ENCODE data around the gene NEDD4L.

The NEDD4L gene

DNA sequence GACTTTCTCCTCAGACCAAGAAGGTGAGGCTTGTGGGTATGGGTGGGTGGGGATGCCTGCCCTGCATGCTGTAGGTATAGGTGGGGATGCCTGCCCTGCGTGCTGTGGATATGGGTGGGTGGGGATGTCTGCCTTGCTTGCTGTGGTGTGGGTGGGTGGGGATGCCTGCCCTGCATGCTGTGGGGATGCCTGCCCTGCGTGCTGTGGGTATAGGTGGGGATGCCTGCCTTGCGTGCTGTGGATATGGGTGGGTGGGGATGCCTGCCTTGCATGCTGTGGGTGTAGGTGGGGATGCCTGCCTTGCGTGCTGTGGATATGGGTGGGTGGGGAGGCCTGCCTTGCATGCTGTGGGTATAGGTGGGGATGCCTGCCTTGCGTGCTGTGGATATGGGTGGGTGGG lies 278.4 kb downstream of the NEDD4L start:
- H3K4me3 ChIP-seq (ENCODE audit: low read depth, low read length), result no peak overlapping the region
- peaks cover 14% of the 10 kb centered on the region for H3K4me1 ChIP-seq (ENCODE audit: control insufficient read depth, insufficient read depth, low read length)
- no peaks in the 10 kb centered on the region for H3K9me3 ChIP-seq (ENCODE audit: control insufficient read depth, insufficient read depth, low read depth, low read length)
- ChIA-PET CTCF (interaction anchor here (0.8 to 1.8 kb wide), 12 partner anchors 8 to 201 kb away, joined by 3 to 17 read pairs (median 7); no protein-coding TSS in a partner anchor), POLR2A (interaction anchor here (1.2 kb wide), 1 partner anchor 101 kb away, joined by 4 read pairs; no protein-coding TSS in a partner anchor)
- H3K27ac ChIP-seq (ENCODE audit: extremely low read depth, low read depth, low read length), result no peak overlapping the region
- TF ChIP-seq ZNF76 (tag by site-specific recombination; IDR thresholded peaks at IDR 0.05; ENCODE audit: borderline replicate concordance, low read depth), result no peak
- TF ChIP-seq, protein P1, sequence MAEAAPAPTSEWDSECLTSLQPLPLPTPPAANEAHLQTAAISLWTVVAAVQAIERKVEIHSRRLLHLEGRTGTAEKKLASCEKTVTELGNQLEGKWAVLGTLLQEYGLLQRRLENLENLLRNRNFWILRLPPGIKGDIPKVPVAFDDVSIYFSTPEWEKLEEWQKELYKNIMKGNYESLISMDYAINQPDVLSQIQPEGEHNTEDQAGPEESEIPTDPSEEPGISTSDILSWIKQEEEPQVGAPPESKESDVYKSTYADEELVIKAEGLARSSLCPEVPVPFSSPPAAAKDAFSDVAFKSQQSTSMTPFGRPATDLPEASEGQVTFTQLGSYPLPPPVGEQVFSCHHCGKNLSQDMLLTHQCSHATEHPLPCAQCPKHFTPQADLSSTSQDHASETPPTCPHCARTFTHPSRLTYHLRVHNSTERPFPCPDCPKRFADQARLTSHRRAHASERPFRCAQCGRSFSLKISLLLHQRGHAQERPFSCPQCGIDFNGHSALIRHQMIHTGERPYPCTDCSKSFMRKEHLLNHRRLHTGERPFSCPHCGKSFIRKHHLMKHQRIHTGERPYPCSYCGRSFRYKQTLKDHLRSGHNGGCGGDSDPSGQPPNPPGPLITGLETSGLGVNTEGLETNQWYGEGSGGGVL (tag by site-specific recombination; IDR thresholded peaks at IDR 0.05), result no peak
- no peak for TF ChIP-seq ZNF571 (tag by site-specific recombination; IDR thresholded peaks at IDR 0.05)
- 0 out of 2 replicates have a peak, but pooled peaks have one; percentile 12 for TF ChIP-seq ZFHX2 (tag by site-specific recombination; conservative IDR thresholded peaks at IDR 0.05)
- no peak for TF ChIP-seq SP7 (tag by site-specific recombination; IDR thresholded peaks at IDR 0.05)
- H3K36me3 ChIP-seq (ENCODE audit: control insufficient read depth in 2 of 2, insufficient read depth in 1 of 2, low read length in 2 of 2), result peaks cover 0 to 9% of the 10 kb centered on the region in 2 experiments; a peak in 2 of 3 replicates

- POLR2A ChIA-PET, result no interaction called here
- Histone ChIP-seq H3K36me3 (ENCODE audit: control insufficient read depth in 2 of 2, insufficient read depth in 1 of 2, low read length in 2 of 2) (peaks cover 0 to 17% of the 10 kb centered on the region in 2 experiments), H3K9me3 (ENCODE audit: control insufficient read depth, insufficient read depth, low read depth, low read length) (no peaks in the 10 kb centered on the region), H3K4me1 (ENCODE audit: control insufficient read depth, insufficient read depth, low read length) (peaks cover 13% of the 10 kb centered on the region), H3K4me3 (ENCODE audit: low read depth, low read length) (no peak overlapping the region), H3K27ac (ENCODE audit: extremely low read depth, low read depth, low read length) (no peak overlapping the region)
- CTCF ChIA-PET, result interaction anchor here (0.6 to 2.8 kb wide), 5 partner anchors 24 to 440 kb away, joined by 3 to 10 read pairs (median 4); no protein-coding TSS in a partner anchor
- TF ChIP-seq ZSCAN23 (tag by site-specific recombination; IDR thresholded peaks at IDR 0.05), result no peak
These were observed 280.1 kb downstream of the NEDD4L start for GRCh38 chr18:58323866-58324762.

DNA sequence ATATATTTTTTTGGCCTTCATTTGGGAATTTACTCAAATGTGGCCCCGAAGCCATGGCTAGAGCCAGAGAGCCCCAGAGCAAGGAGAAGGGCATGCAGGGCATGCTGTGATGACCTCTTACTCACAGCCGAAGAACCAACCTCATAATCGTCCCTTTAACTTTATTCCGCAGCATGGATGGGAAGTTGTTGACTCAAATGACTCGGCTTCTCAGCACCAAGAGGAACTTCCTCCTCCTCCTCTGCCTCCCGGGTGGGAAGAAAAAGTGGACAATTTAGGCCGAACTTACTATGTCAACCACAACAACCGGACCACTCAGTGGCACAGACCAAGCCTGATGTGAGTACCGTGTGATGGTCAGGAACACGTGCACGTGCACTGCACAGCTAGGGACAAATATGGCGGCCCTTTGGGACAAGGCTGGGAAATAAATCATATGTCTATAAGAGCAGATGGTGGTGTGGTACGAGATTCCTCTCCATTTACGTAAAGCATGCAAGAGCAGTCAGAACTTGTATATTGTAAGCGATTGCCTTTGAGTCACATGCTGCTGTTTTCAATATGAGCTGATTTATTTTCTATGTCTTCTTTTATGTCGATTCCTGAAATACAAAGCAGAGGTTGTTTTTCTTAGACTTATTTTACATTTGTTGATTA lies 280.9 kb downstream of the NEDD4L start:
- TF ChIP-seq HIC1 (tag by site-specific recombination; IDR thresholded peaks at IDR 0.05) (no peak), ZNF354C (tag by site-specific recombination; IDR thresholded peaks at IDR 0.05; ENCODE audit: borderline replicate concordance, low read depth) (no peak), ZNF335 (tag by site-specific recombination; conservative IDR thresholded peaks at IDR 0.05) (no peak), ZNF19 (tag by site-specific recombination; IDR thresholded peaks at IDR 0.05; ENCODE audit: low read depth) (no peak), ZNF514 (tag by site-specific recombination; IDR thresholded peaks at IDR 0.05) (no peak), KLF16 (tag by site-specific recombination; IDR thresholded peaks at IDR 0.05) (no peak), KLF8 (tag by site-specific recombination; IDR thresholded peaks at IDR 0.05) (no peak), ZBTB17 (tag by site-specific recombination; IDR thresholded peaks at IDR 0.05) (no peak), ZNF274 (IDR thresholded peaks at IDR 0.05; ENCODE audit: low read length) (no peak), ZNF274 (tag by site-specific recombination; IDR thresholded peaks at IDR 0.05; ENCODE audit: borderline replicate concordance) (no peak)
- TF ChIP-seq, protein P2, sequence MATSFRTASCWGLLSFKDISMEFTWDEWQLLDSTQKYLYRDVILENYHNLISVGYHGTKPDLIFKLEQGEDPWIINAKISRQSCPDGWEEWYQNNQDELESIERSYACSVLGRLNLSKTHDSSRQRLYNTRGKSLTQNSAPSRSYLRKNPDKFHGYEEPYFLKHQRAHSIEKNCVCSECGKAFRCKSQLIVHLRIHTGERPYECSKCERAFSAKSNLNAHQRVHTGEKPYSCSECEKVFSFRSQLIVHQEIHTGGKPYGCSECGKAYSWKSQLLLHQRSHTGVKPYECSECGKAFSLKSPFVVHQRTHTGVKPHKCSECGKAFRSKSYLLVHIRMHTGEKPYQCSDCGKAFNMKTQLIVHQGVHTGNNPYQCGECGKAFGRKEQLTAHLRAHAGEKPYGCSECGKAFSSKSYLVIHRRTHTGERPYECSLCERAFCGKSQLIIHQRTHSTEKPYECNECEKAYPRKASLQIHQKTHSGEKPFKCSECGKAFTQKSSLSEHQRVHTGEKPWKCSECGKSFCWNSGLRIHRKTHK (tag by site-specific recombination; IDR thresholded peaks at IDR 0.05), result no peak
- no peak overlapping the region for H3K27ac ChIP-seq (ENCODE audit: extremely low read depth, low read depth, low read length)
- H3K4me1 ChIP-seq (ENCODE audit: control insufficient read depth, insufficient read depth, low read length), result peaks cover 13% of the 10 kb centered on the region
- H3K36me3 ChIP-seq (ENCODE audit: control insufficient read depth in 2 of 2, insufficient read depth in 1 of 2, low read length in 2 of 2), result peaks cover 0 to 20% of the 10 kb centered on the region in 2 experiments
- ChIA-PET CTCF (interaction anchor here (1.1 to 2.8 kb wide), 6 partner anchors 8 to 439 kb away, joined by 3 to 10 read pairs (median 4); partner anchors contain the start of gene NEDD4L), POLR2A (no interaction called here)
- H3K9me3 ChIP-seq (ENCODE audit: control insufficient read depth, insufficient read depth, low read depth, low read length), result no peaks in the 10 kb centered on the region
- H3K4me3 ChIP-seq (ENCODE audit: low read depth, low read length), result no peak overlapping the region
